ENCODE measurements around the gene TARS3.

Gene TARS3

GRCh38 chr15:101697488-101697887, 26.8 kb downstream of the TARS3 start:
- no peak for DNase-seq

GRCh38 chr15:101696829-101697228, 27.4 kb downstream of the TARS3 start:
- DNase-seq: no peak

GRCh38 chr15:101694261-101694660, 30.0 kb downstream of the TARS3 start:
- no peak for DNase-seq

GRCh38 chr15:101692801-101693598, 31.3 kb downstream of the TARS3 start:
- DNase-seq: no peak

GRCh38 chr15:101689901-101690300, 34.4 kb downstream of the TARS3 start:
- DNase-seq: no peak

GRCh38 chr15:101686718-101687117, 37.6 kb downstream of the TARS3 start:
- DNase-seq: no peak

GRCh38 chr15:101684877-101685276, 39.4 kb downstream of the TARS3 start:
- DNase-seq: no peak

GRCh38 chr15:101684384-101684783, 39.9 kb downstream of the TARS3 start:
- DNase-seq: no peak

- peak in 1 of 2 experiments; percentile 33 for DNase-seq
Measured at GRCh38 chr15:101679806-101680205, 44.5 kb downstream of the TARS3 start.

- DNase-seq: peak; percentile 97 to 99
Measured at GRCh38 chr15:101676921-101677329, 47.3 kb downstream of the TARS3 start.

- peak; percentile 21 to 40 for DNase-seq
Measured at GRCh38 chr15:101675796-101676582, 48.3 kb downstream of the TARS3 start.

GRCh38 chr15:101675015-101675414, 49.3 kb downstream of the TARS3 start:
- DNase-seq: no peak

- no peak for DNase-seq
Measured at GRCh38 chr15:101672298-101672697, 52.0 kb downstream of the TARS3 start.

- DNase-seq: no peak
Measured at GRCh38 chr15:101669744-101670143, 54.5 kb downstream of the TARS3 start.

- DNase-seq: no peak
Measured at GRCh38 chr15:101667881-101668280, 56.4 kb downstream of the TARS3 start.

- peak in 1 of 2 experiments; percentile 37 for DNase-seq
Measured at GRCh38 chr15:101664303-101664913, 59.9 kb downstream of the TARS3 start.

- DNase-seq: no peak
Measured at GRCh38 chr15:101662203-101662602, 62.1 kb downstream of the TARS3 start.

GRCh38 chr15:101660005-101660404, 64.3 kb downstream of the TARS3 start:
- DNase-seq: no peak

- no peak for DNase-seq
Measured at GRCh38 chr15:101657968-101658784, 66.1 kb downstream of the TARS3 start.

GRCh38 chr15:101657171-101657570, 67.1 kb downstream of the TARS3 start:
- DNase-seq: no peak

GRCh38 chr15:101654624-101655337, 69.5 kb downstream of the TARS3 start:
- peak in 1 of 2 experiments; percentile 44 for DNase-seq

GRCh38 chr15:101654171-101654570, 70.1 kb downstream of the TARS3 start:
- DNase-seq: no peak
